Mesendoderm (in vitro differentiated cells): ENCODE data around the gene RCN2.

Experiments
- DNase-seq: peaks from one replicate; pipeline ENCODE4 v3.0.0; 2013
- H2AK5ac ChIP-seq: 2 replicates; pipeline ENCODE4 v1.6.1; 2013; ENCODE audit warnings: low read length, inconsistent platforms
- H2BK120ac ChIP-seq: 2 replicates; pipeline ENCODE4 v1.6.1; 2013; ENCODE audit warnings: low read depth, mild to moderate bottlenecking, low read length, moderate library complexity, mixed read lengths
- H2BK15ac ChIP-seq: replicated peaks from 2 replicates; pipeline ENCODE4 v1.6.1; 2013; ENCODE audit warnings: low read depth, mild to moderate bottlenecking, moderate library complexity
- H2BK5ac ChIP-seq: 2 replicates; pipeline ENCODE4 v1.6.1; 2013; ENCODE audit warnings: low read length, inconsistent platforms
- H3K18ac ChIP-seq: 2 replicates; pipeline ENCODE4 v1.6.1; 2013; ENCODE audit warnings: mild to moderate bottlenecking, low read length, mixed read lengths
- H3K23ac ChIP-seq: one replicate; pipeline ENCODE4 v1.6.1; 2013; ENCODE audit warnings: low read length
- H3K27ac ChIP-seq: 2 replicates; pipeline ENCODE4 v1.5.1; 2013; ENCODE audit warnings: low read depth, mild to moderate bottlenecking, inconsistent platforms, low read length, moderate library complexity
- H3K27me3 ChIP-seq: 2 replicates; pipeline ENCODE4 v1.6.1; 2013; ENCODE audit warnings: low read length, control low read depth, mild to moderate bottlenecking, inconsistent platforms; ENCODE audit not compliant: insufficient read depth, poor library complexity
- H3K36me3 ChIP-seq: 2 replicates; pipeline ENCODE4 v1.6.1; 2013; ENCODE audit warnings: low read length, inconsistent platforms; ENCODE audit not compliant: control insufficient read depth, insufficient read depth
- H3K4ac ChIP-seq: one replicate; pipeline ENCODE4 v1.6.1; 2013; ENCODE audit warnings: low read depth, mild to moderate bottlenecking, low read length, moderate library complexity
- H3K4me1 ChIP-seq: 2 replicates; pipeline ENCODE4 v1.6.1; 2013; ENCODE audit warnings: low read depth, low read length, inconsistent platforms; ENCODE audit not compliant: control insufficient read depth
- H3K4me2 ChIP-seq: 2 replicates; pipeline ENCODE4 v1.6.1; 2013; ENCODE audit warnings: low read length
- H3K4me3 ChIP-seq: 2 replicates; pipeline ENCODE4 v1.5.1; 2013; ENCODE audit warnings: mild to moderate bottlenecking, low read length
- H3K56ac ChIP-seq: one replicate; pipeline ENCODE4 v1.6.1; 2013; ENCODE audit warnings: low read length
- H3K79me1 ChIP-seq: 2 replicates; pipeline ENCODE4 v1.6.1; 2013; ENCODE audit warnings: low read length, inconsistent platforms
- H3K79me2 ChIP-seq: 2 replicates; pipeline ENCODE4 v1.6.1; 2013; ENCODE audit warnings: mild to moderate bottlenecking, low read length; ENCODE audit not compliant: control insufficient read depth, insufficient read depth
- H3K9ac ChIP-seq: 2 replicates; pipeline ENCODE4 v1.6.1; 2013; ENCODE audit warnings: low read length, inconsistent platforms
- H4K5ac ChIP-seq: one replicate; pipeline ENCODE4 v1.6.1; 2013; ENCODE audit warnings: low read length
- H4K8ac ChIP-seq: one replicate; pipeline ENCODE4 v1.6.1; 2013; ENCODE audit warnings: low read depth, mild to moderate bottlenecking, control low read depth, low read length, moderate library complexity
- WGBS: extraction: QIAGEN DNeasy Blood & Tissue Kit; methylation state at CpG from one replicate; pipeline ENCODE4 v1.1.7; 2013; ENCODE audit warnings: low lambda C conversion rate, missing lambda C conversion rate; ENCODE audit not compliant: insufficient coverage; ENCODE audit errors: extremely low coverage; 5-methylcytosine and 5-hydroxymethylcytosine counted together

RCN2 gene

GRCh38 chr15:76928201-76928600 lies 3.3 kb upstream of the RCN2 start:
- WGBS: no CpG with 5 or more reads among the region's 3 CpGs
- Histone ChIP-seq H3K18ac (no peak overlapping the region), H3K27me3 (no peaks in the 10 kb centered on the region), H4K8ac (no peak overlapping the region), H3K4me3 (no peak overlapping the region), H2BK120ac (no peak overlapping the region), H3K4me1 (no peaks in the 10 kb centered on the region), H3K4me2 (no peak overlapping the region), H3K23ac (no peak overlapping the region), H3K4ac (no peak overlapping the region), H2AK5ac (no peak overlapping the region), H3K36me3 (no peaks in the 10 kb centered on the region), H3K79me2 (peaks cover 8% of the 10 kb centered on the region), H4K5ac (no peak overlapping the region), H2BK15ac (no peak overlapping the region), H3K56ac (no peak overlapping the region), H3K27ac (no peak overlapping the region), H3K9ac (no peak overlapping the region), H3K79me1 (peaks cover 3% of the 10 kb centered on the region), H2BK5ac (no peak overlapping the region)
- DNase-seq: no peak

DNA sequence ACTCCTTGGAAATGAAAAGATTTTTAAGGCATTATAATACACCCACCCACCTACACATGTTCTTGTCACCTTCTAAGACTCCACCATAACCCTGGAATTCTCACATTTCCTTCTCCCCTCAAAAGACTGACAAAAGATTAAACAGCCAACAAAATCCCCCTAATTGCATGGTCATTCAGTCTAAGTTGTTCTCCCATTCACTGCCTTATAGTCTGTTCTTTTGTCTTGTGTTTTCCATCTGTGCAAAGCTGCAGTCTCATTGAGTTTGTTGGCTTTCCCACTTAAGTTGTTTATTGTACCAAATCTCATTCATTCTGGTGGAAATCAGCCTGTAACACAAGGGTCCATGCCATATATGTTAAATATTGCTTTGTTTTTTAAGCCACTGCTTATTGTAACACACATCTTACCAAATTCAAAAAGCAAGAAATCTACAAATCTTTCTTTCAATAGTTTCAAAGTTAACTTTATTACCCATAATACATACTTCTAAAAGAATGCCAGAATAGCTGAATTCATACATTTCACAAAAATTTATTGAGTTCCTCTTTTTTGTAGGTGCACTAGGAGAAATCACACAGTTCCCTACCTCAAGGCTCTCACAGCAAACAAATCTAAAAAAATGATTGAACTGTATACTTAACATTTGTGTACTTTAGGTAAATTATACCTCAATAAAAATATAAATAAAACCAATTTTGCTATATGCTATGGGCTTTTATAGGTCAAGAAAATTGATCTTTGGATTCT lies 2.4 kb upstream of the RCN2 start:
- H2BK15ac ChIP-seq: no peak overlapping the region
- H3K4me2 ChIP-seq: no peak overlapping the region
- H3K4me3 ChIP-seq: no peak overlapping the region
- no peaks in the 10 kb centered on the region for H3K4me1 ChIP-seq
- DNase-seq: no peak
- no peak overlapping the region for H2BK5ac ChIP-seq
- no peaks in the 10 kb centered on the region for H3K36me3 ChIP-seq
- H3K79me2 ChIP-seq: peaks cover 8% of the 10 kb centered on the region
- H2BK120ac ChIP-seq: no peak overlapping the region
- H3K27me3 ChIP-seq: no peaks in the 10 kb centered on the region
- H3K4ac ChIP-seq: no peak overlapping the region
- H4K8ac ChIP-seq: no peak overlapping the region
- H3K79me1 ChIP-seq: peaks cover 3% of the 10 kb centered on the region
- no peak overlapping the region for H4K5ac ChIP-seq
- H3K18ac ChIP-seq: no peak overlapping the region
- no peak overlapping the region for H3K27ac ChIP-seq
- no peak overlapping the region for H3K23ac ChIP-seq
- H3K56ac ChIP-seq: no peak overlapping the region
- H2AK5ac ChIP-seq: no peak overlapping the region
- no peak overlapping the region for H3K9ac ChIP-seq

DNA sequence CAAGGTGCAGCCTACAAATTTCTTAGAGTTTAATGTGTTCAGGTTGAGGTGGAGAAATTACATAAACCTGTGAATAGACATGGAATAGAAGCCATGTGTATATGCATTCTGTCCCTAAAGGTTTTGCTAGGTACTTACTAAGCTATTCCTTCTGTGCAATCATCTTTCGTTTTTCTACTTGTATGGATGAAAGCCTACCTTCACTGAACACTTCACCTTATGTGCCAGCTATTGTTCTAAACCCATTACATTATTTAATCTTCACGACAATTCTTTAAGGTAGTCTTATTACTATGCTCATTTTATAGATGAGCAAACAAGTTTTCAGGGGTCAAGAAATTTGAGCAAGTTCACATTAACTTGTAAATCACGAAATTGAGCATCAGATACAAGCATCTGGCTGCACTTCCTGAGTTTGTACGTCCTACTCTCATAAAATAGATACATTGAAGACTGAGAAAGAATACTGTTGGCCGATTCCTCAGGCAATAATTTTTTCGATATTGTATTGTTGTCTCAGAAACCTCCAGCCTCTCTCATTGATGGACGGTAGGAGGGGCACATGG lies 635 bp upstream of the RCN2 start:
- Histone ChIP-seq H4K5ac (peak overlapping the region; percentile 63), H3K4ac (no peak overlapping the region), H2BK120ac (no peak overlapping the region), H2BK15ac (no peak overlapping the region), H3K4me3 (peak overlapping the region; percentile 57), H2AK5ac (no peak overlapping the region), H3K23ac (no peak overlapping the region), H3K9ac (peak overlapping the region; percentile 84), H3K27ac (no peak overlapping the region), H3K4me1 (no peaks in the 10 kb centered on the region), H3K79me2 (peaks cover 8% of the 10 kb centered on the region), H3K27me3 (no peaks in the 10 kb centered on the region), H4K8ac (peak overlapping the region; percentile 98), H3K4me2 (peak overlapping the region; percentile 81), H3K18ac (no peak overlapping the region), H3K56ac (peak overlapping the region; percentile 93), H2BK5ac (no peak overlapping the region), H3K36me3 (peaks cover 3% of the 10 kb centered on the region), H3K79me1 (peaks cover 5% of the 10 kb centered on the region)
- WGBS: no CpG with 5 or more reads among the region's 7 CpGs
- no peak for DNase-seq

DNA sequence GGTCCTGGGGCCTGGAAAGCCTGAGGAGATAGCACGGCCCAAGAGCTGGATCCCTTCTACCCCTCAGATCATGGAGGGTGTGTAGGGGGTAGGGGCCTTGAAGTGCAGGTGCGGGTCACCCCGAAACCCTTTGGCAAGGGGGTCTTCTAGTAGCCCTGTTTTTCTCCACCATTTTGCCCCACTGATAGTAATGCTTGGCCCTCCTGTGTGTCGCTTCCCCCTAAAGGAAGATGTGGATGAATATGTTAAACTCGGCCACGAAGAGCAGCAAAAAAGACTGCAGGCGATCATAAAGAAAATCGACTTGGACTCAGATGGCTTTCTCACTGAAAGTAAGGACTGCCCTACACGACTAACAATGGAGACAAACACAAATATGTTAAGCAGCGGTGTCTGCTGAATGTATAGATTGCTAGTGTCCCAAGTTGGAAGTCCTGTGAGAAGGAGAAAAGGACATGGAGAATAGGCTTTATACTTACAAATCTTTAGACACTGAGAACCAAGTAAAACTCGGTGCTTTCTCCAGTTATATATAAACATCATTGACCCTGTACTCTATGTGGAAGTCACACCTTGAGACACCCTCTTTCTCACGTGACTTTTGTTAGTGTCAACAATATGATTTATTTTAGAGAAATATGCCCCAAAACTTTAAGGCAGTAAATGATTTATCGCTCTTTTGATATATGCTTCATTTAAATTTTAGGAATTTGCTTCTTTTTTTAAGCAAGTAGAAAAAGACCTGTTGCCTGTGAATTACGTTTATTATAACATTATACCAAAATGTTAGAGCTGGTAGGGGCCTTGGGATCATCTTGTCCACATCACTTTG lies 802 bp downstream of the RCN2 start:
- H3K4me1 ChIP-seq: no peaks in the 10 kb centered on the region
- DNase-seq: peak; percentile 33
- H2BK120ac ChIP-seq: no peak overlapping the region
- peak overlapping the region; percentile 97 for H3K56ac ChIP-seq
- H4K8ac ChIP-seq: no peak overlapping the region
- H3K27me3 ChIP-seq: no peaks in the 10 kb centered on the region
- peak overlapping the region; percentile 76 for H3K18ac ChIP-seq
- WGBS: no CpG with 5 or more reads among the region's 14 CpGs
- H3K27ac ChIP-seq: peak overlapping the region; percentile 74
- H2BK15ac ChIP-seq: no peak overlapping the region
- H3K79me1 ChIP-seq: peaks cover 8% of the 10 kb centered on the region
- peak overlapping the region; percentile 81 for H3K9ac ChIP-seq
- peaks cover 8% of the 10 kb centered on the region for H3K79me2 ChIP-seq
- no peak overlapping the region for H4K5ac ChIP-seq
- no peak overlapping the region for H3K23ac ChIP-seq
- H3K4me2 ChIP-seq: peak overlapping the region; percentile 84
- peak overlapping the region; percentile 69 for H3K4me3 ChIP-seq
- H3K36me3 ChIP-seq: peaks cover 6% of the 10 kb centered on the region
- no peak overlapping the region for H2AK5ac ChIP-seq
- peak overlapping the region; percentile 74 for H3K4ac ChIP-seq
- no peak overlapping the region for H2BK5ac ChIP-seq

DNA sequence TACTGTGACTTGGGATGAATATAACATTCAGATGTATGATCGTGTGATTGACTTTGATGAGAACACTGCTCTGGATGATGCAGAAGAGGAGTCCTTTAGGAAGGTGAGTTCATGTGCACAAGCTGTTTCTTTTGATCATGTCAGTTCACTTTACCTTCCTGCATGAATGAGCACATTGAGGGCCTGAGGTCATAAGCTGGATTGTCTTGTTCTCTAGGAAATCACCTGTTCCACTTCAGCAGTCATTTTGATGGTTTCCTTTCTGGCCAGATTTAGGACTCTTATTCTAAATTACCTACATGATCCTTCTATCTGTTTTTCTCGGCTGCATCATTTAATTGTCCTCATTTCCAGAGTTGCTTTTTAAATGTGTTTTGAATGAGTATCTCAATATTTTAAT lies 4.1 kb downstream of the RCN2 start:
- WGBS: no CpG with 5 or more reads among the region's 2 CpGs
- no peak overlapping the region for H3K4me3 ChIP-seq
- no peak overlapping the region for H4K5ac ChIP-seq

More for the DNA sequence above, 4.1 kb downstream of the RCN2 start:
- Histone ChIP-seq H2BK120ac (no peak overlapping the region), H3K27me3 (no peaks in the 10 kb centered on the region), H2BK15ac (no peak overlapping the region), H3K79me2 (peaks cover 8% of the 10 kb centered on the region), H3K27ac (no peak overlapping the region), H2AK5ac (no peak overlapping the region), H2BK5ac (no peak overlapping the region), H3K4me2 (no peak overlapping the region), H3K18ac (no peak overlapping the region), H3K4ac (no peak overlapping the region), H4K8ac (no peak overlapping the region), H3K23ac (no peak overlapping the region), H3K79me1 (peaks cover 8% of the 10 kb centered on the region), H3K56ac (no peak overlapping the region), H3K9ac (no peak overlapping the region), H3K36me3 (peaks cover 9% of the 10 kb centered on the region), H3K4me1 (no peaks in the 10 kb centered on the region)
- DNase-seq: no peak
